OCI-M1 (cell line): ENCODE measurements around the gene SLC44A4.
"Not testable (repeated sequence)": the region's sequence is repeated elsewhere in the genome, so short reads cannot be mapped to it uniquely, and the experiment has no call there.

Source experiments
- DNase-seq: peaks from one replicate; lab custom pipeline; 2025; lab: John Stamatoyannopoulos, UW

The SLC44A4 gene

GRCh38 chr6:31878726-31879125 lies at the start of gene SLC44A4:
Gene SLC44A4, minus strand, starts transcription at chr6:31878997. Its CDS starts 17 bp downstream, at chr6:31878980.
- DNase-seq, result no peak

- no peak for DNase-seq
Observed at GRCh38 chr6:31928672-31928939, 49.8 kb upstream of the SLC44A4 start.

GRCh38 chr6:31927863-31928671 lies 49.3 kb upstream of the SLC44A4 start:
- no peak for DNase-seq

- peak; percentile 66 for DNase-seq
Observed at GRCh38 chr6:31927242-31927862, 48.6 kb upstream of the SLC44A4 start, which contains the start of gene C2. Gene C2, plus strand, starts transcription at chr6:31927717. Its CDS starts 36 bp downstream, at chr6:31927753.

- peak; percentile 76 for DNase-seq
Observed at GRCh38 chr6:31922942-31923341, 44.1 kb upstream of the SLC44A4 start.

- DNase-seq, result no peak
Observed at GRCh38 chr6:31920811-31921210, 42.0 kb upstream of the SLC44A4 start.

GRCh38 chr6:31919624-31920303 lies 41.0 kb upstream of the SLC44A4 start:
- DNase-seq, result no peak

GRCh38 chr6:31918069-31918720 lies 39.4 kb upstream of the SLC44A4 start:
- peak; percentile 31 for DNase-seq

GRCh38 chr6:31915756-31916155 lies 37.0 kb upstream of the SLC44A4 start:
- no peak for DNase-seq

- DNase-seq, result no peak
Observed at GRCh38 chr6:31915351-31915750, 36.6 kb upstream of the SLC44A4 start.

- DNase-seq, result no peak
Observed at GRCh38 chr6:31911826-31912585, 33.2 kb upstream of the SLC44A4 start.

- not testable (repeated sequence) for DNase-seq
Observed at GRCh38 chr6:31909298-31909697, 30.5 kb upstream of the SLC44A4 start.

GRCh38 chr6:31908791-31909190 lies 30.0 kb upstream of the SLC44A4 start:
- DNase-seq, result peak; percentile 36

- not testable (repeated sequence) for DNase-seq
Observed at GRCh38 chr6:31908255-31908654, 29.5 kb upstream of the SLC44A4 start.

- DNase-seq, result peak; percentile 93
Observed at GRCh38 chr6:31907158-31907813, 28.5 kb upstream of the SLC44A4 start.

- not testable (repeated sequence) for DNase-seq
Observed at GRCh38 chr6:31906727-31907126, 27.9 kb upstream of the SLC44A4 start.

- DNase-seq, result no peak
Observed at GRCh38 chr6:31906122-31906521, 27.3 kb upstream of the SLC44A4 start.

- DNase-seq, result no peak
Observed at GRCh38 chr6:31905041-31905440, 26.2 kb upstream of the SLC44A4 start.

- peak; percentile 68 for DNase-seq
Observed at GRCh38 chr6:31903957-31904356, 25.2 kb upstream of the SLC44A4 start.

- DNase-seq, result peak; percentile 93
Observed at GRCh38 chr6:31901953-31902643, 23.3 kb upstream of the SLC44A4 start, which contains the start of gene ZBTB12. Gene ZBTB12, minus strand, starts transcription at chr6:31902086. Its CDS starts 781 bp downstream, at chr6:31901305.
